Fibroblast of lung (primary cell): ENCODE data around the gene SERPINC1. TPM values are rescaled to one million over a fixed set of nuclear protein-coding genes. Genes with fewer than 3 reads are reported as not detected.

ENCODE experiments used
- DNase-seq, 2 donors: peaks; one replicate each; pipeline versions ENCODE4 v3.0.0 to v3.0.0-alpha.2; 2010; ENCODE audit warnings: low read depth in 2 of 2
- H2AFZ ChIP-seq: 2 replicates; pipeline ENCODE4 v1.5.1; 2012; ENCODE audit warnings: low read length, control low read depth, inconsistent platforms
- H3K27ac ChIP-seq: 2 replicates; pipeline ENCODE4 v1.5.1; 2011; ENCODE audit warnings: low read length, control low read depth; ENCODE audit not compliant: insufficient read depth
- H3K27me3 ChIP-seq: 2 replicates; pipeline ENCODE4 v1.5.1; 2011; ENCODE audit warnings: mild to moderate bottlenecking, low read length; ENCODE audit not compliant: control insufficient read depth, insufficient read depth
- H3K36me3 ChIP-seq: 2 replicates; pipeline ENCODE4 v1.5.1; 2011; ENCODE audit warnings: low read length; ENCODE audit not compliant: control insufficient read depth, insufficient read depth
- H3K4me1 ChIP-seq: 2 replicates; pipeline ENCODE4 v1.5.1; 2011; ENCODE audit warnings: low read length; ENCODE audit not compliant: control insufficient read depth, insufficient read depth; ENCODE audit errors: extremely low read depth
- H3K4me2 ChIP-seq: 2 replicates; pipeline ENCODE4 v1.5.1; 2011; ENCODE audit warnings: low read length, control low read depth; ENCODE audit not compliant: insufficient read depth; ENCODE audit errors: extremely low read depth
- H3K4me3 ChIP-seq, 4 experiments: fragments of 200-600 bp in 1 of 4; sonication (generic) in 1 of 4; replicated peaks in 1 of 4; 2 replicates each; pipeline ENCODE4 v1.5.1; 2011 to 2016; ENCODE audit warnings: low read length in 4 of 4, low read depth in 3 of 4, mild to moderate bottlenecking in 3 of 4, control low read depth in 2 of 4, inconsistent platforms in 1 of 4, mixed read lengths in 1 of 4; ENCODE audit not compliant: insufficient read depth in 1 of 4; ENCODE audit errors: control extremely low read depth in 1 of 4
- H3K79me2 ChIP-seq: 2 replicates; pipeline ENCODE4 v1.5.1; 2012; ENCODE audit warnings: mild to moderate bottlenecking, low read length, inconsistent platforms; ENCODE audit not compliant: control insufficient read depth, insufficient read depth
- H3K9ac ChIP-seq: 2 replicates; pipeline ENCODE4 v1.5.1; 2011; ENCODE audit warnings: mild to moderate bottlenecking, low read length, control low read depth; ENCODE audit not compliant: insufficient read depth
- H3K9me3 ChIP-seq: 2 replicates; pipeline ENCODE4 v1.5.1; 2012; ENCODE audit warnings: low read depth, low read length; ENCODE audit not compliant: control insufficient read depth, insufficient read depth
- H4K20me1 ChIP-seq: 2 replicates; pipeline ENCODE4 v1.5.1; 2011; ENCODE audit warnings: low read length; ENCODE audit not compliant: control insufficient read depth, insufficient read depth; ENCODE audit errors: extremely low read depth
- CTCF ChIP-seq, 2 donors: IDR thresholded peaks in 1 of 2; conservative IDR thresholded peaks in 1 of 2; 1 replicate in 1 of 2; 2 replicates in 1 of 2; pipeline ENCODE4 v1.5.1; 2011 to 2012; ENCODE audit warnings: low read length in 2 of 2, control low read depth in 1 of 2, inconsistent platforms in 1 of 2, low read depth in 1 of 2, mild to moderate bottlenecking in 1 of 2
- EZH2 ChIP-seq: IDR thresholded peaks from 2 replicates; pipeline ENCODE4 v1.5.1; 2012; ENCODE audit warnings: low read length, control low read depth, mild to moderate bottlenecking; ENCODE audit errors: missing control alignments
- polyA plus RNA-seq, 2 donors: library from polyadenylated mRNA; depleted of rRNA in 1 of 2; stranded (reverse) in 1 of 2; unstranded in 1 of 2; fragments of >200 nt; gene quantifications; 2 replicates each; pipeline ENCODE4 v1.2.1, GENCODE V29; 2011 to 2012; ENCODE audit warnings: missing spikeins in 1 of 2
- total RNA-seq: library from RNA; depleted of rRNA; stranded (reverse); fragments of >200 nt; gene quantifications from 2 replicates; pipeline ENCODE4 v1.2.1, GENCODE V29; 2014

The SERPINC1 gene
- total and polyA plus RNA-seq, 2 donors (not counting 1 experiment from before 2014, with no cell fraction given) = not detected

- H3K27me3 ChIP-seq = no peaks in the 10 kb centered on the region
- no peaks in the 10 kb centered on the region for H4K20me1 ChIP-seq
- no peaks in the 10 kb centered on the region for H3K9me3 ChIP-seq
- no peak for DNase-seq
- no peak overlapping the region for H2AFZ ChIP-seq
- no peaks in the 10 kb centered on the region for H3K79me2 ChIP-seq
- H3K36me3 ChIP-seq = no peaks in the 10 kb centered on the region
- H3K4me1 ChIP-seq = no peaks in the 10 kb centered on the region
- no peak overlapping the region for H3K9ac ChIP-seq
- no peak overlapping the region for H3K4me3 ChIP-seq
- H3K27ac ChIP-seq = no peak overlapping the region
- no peak overlapping the region for H3K4me2 ChIP-seq
- no peak for TF ChIP-seq EZH2
- no peak for TF ChIP-seq CTCF (conservative IDR thresholded peaks at IDR 0.05 in 1 of 2, IDR thresholded peaks at IDR 0.05 in 1 of 2; ENCODE audit: low read depth in 1 of 2, low read length in 2 of 2)
Observed at GRCh38 chr1:173925306-173926242, 8.4 kb upstream of the SERPINC1 start.

- TF ChIP-seq EZH2 (no peak), CTCF (conservative IDR thresholded peaks at IDR 0.05 in 1 of 2, IDR thresholded peaks at IDR 0.05 in 1 of 2; ENCODE audit: low read depth in 1 of 2, low read length in 2 of 2) (no peak)
- Histone ChIP-seq H2AFZ (no peak overlapping the region), H3K27ac (no peak overlapping the region), H3K4me1 (no peaks in the 10 kb centered on the region), H3K9me3 (no peaks in the 10 kb centered on the region), H3K36me3 (no peaks in the 10 kb centered on the region), H3K4me3 (no peak overlapping the region), H3K9ac (no peak overlapping the region), H3K27me3 (no peaks in the 10 kb centered on the region), H3K4me2 (no peak overlapping the region), H3K79me2 (no peaks in the 10 kb centered on the region), H4K20me1 (no peaks in the 10 kb centered on the region)
- no peak for DNase-seq
Observed at GRCh38 chr1:173920861-173921260, 3.7 kb upstream of the SERPINC1 start.

GRCh38 chr1:173917635-173918493 lies 737 bp upstream of the SERPINC1 start:
- Histone ChIP-seq H3K9ac (no peak overlapping the region), H3K36me3 (no peaks in the 10 kb centered on the region), H2AFZ (no peak overlapping the region), H3K27ac (no peak overlapping the region), H3K4me1 (no peaks in the 10 kb centered on the region), H3K4me3 (no peak overlapping the region), H3K9me3 (no peaks in the 10 kb centered on the region), H4K20me1 (no peaks in the 10 kb centered on the region), H3K79me2 (no peaks in the 10 kb centered on the region), H3K27me3 (no peaks in the 10 kb centered on the region), H3K4me2 (no peak overlapping the region)
- no peak for TF ChIP-seq CTCF (conservative IDR thresholded peaks at IDR 0.05 in 1 of 2, IDR thresholded peaks at IDR 0.05 in 1 of 2; ENCODE audit: low read depth in 1 of 2, low read length in 2 of 2)
- TF ChIP-seq EZH2 = no peak
- DNase-seq = no peak
